M059J (cell line): Measurements from ENCODE around the gene NSMCE1. TPM values are rescaled to one million over a fixed set of nuclear protein-coding genes. Genes with fewer than 3 reads are reported as not detected.

Experiments used
- DNase-seq: peaks from one replicate; pipeline ENCODE4 v3.0.0-alpha.2; 2012; ENCODE audit warnings: low read depth
- total RNA-seq: library from RNA; depleted of rRNA; stranded (reverse); fragments of >200 nt; shearing (Covaris generic); gene quantifications from 2 replicates; pipeline ENCODE4 v1.2.3, GENCODE V29; 2014

NSMCE1 gene
- total RNA-seq, 1 experiment from 2014 or later = 46.3 TPM

DNA sequence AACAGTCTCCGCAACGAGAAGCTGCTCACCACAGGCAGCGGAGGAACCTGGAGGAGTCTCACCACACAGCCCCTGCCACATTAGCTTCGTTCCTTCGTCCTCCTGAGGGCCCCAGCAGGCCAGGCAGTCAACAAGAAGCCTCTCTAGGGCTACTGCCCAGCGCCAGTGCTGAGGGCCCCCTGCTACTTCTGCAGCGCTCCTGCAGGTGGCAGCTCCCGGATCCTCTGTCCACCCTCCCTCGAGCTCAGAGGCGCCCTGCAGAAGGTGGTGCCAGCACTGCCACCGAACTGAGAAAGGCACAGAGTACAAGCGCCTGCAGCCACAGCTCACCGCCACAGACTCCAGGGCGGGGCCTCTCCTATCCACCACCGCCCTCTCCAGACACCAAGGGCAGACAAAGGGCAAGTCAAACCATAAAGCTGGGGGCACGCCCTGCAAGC is 38.0 kb downstream of the NSMCE1 start:
- DNase-seq = no peak

DNA sequence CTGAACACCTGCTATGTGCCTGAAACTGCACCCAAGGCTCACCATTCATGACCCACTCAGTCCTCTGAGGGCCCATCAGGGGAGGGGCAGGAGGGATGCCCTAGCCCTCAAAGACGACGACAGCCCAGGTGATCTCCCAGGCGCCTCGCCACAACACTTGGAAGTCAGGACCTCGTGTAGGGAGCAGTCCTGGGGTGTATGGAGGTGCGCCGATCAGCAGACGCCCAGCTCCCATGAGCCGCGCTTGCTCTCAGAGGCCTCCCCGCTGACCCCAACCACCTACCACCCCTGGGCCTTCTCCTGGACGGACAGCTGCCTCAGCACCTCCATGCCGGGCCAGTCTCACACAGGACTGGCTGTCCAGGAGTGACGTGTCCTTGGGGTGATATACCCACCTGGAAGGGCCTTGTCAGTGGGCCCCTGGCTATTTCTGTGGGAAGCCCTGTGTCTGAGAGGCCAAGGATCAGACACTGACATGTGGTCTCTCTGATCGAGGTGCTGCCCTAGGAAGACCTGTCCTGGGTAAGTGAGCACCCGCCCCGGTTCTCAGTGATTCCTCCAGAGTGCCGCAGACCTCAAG is 38.6 kb downstream of the NSMCE1 start:
- no peak for DNase-seq

DNA sequence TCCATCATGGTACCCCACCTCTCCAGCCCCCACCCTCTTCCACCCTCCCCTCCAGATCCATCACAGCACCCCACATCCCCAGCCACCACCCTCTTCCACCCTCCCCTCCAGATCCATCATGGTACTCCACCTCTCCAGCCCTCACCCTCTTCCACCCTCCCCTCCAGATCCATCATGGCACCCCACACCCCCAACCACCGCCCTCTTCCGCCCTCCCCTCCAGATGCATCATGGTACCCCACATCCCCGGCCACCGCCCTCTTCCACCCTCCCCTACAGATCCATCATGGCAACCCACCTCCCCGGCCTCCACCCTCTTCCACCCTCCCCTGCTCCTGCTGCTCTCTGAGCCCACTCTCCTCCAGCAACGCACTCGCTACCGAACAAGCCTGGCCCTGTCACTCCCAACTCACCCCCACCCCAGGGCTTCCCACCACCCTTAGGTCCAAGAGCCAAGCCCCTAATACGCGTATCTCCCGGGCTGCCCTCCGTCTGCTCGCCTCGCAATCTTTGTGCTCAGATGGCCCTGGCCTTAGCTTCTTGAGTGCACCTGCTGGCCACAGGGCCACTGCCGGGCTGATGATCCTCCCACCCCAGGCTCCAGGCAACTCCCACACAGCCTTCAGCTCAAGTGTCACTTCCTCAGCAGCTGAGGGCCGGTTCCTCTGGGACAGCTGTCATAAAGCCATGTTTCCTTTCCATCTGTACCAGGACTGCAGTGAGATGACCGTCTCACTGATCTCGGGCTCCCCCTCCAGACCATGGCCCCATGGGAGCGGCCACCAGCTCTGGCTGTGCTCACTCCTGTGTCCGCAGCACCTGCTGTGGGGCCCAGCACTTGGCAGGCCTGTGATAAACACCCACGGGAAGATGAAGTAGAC is 39.7 kb downstream of the NSMCE1 start:
- no peak for DNase-seq

DNA sequence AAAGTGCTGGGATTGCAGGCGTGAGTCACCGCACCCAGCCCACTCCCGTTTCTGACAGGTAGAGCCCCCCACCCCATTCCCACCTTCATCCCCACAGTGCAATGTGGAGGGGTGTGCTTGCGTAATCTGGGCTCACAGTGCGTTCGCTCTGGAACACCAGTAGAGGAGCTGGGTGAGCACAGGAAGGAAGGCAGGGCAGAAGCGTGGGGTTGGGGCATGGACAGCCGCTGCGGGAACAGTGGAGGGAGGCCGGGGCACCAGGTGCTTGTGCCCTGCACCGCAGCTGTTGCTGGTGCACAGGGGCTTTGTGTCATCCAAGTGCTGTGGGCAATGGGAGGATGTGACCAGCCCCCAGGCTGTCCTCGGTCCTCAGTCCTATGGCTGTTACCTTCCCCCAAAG is 40.5 kb downstream of the NSMCE1 start:
- no peak for DNase-seq

DNA sequence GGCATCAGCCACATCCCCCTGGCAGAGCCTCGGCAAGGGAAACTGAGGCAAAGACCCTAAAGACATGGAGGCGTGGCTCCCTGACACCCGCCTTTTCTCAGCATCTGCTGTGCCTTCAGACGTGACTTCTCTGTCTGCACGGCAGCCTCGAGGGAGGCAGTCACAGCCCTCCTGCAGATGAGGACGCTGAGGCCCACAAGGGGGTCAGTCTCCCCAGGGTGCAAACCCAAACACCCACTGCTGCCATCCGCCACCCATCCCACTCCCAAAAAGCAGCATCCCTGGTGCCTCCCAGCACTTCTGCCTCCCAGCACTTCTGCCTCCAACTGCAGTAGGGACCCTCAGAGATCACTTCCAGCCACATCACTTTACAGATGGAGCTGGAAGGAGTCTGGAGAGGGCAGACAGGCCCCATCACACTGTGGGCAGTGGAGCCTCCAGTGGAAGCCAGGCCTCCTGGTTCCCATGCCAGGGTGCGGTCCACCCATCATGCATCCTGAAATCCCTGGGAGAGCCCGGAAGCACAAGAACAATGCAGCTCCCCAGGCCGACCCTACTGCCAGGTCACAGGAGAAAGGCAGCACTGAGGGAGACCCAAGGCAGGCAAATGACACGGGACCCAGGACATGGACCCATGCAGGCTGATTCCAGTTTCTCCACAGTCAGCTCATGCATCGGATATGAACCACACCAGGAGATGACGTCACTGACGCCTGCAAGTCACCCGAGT is 41.4 kb downstream of the NSMCE1 start:
- DNase-seq = no peak

DNA sequence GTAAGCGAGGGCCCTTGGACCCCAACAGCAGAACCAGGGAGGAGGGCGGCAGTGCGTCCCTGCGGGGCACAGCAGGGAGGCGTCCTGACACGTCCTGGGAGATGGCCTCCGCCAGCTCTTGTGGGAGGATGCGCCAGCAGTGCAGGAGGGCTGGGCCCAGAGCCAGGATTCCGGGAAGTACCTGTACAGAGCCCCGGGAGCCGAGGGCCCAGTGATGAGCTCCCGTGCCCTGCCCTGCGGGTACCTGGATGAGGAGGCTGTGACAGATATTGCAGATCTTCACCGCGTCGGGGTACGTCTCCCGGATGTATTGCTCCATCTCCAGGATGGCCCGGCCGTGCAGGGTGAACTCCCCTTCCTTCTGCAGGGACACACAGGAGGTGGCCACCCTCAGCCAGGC is 42.1 kb downstream of the NSMCE1 start:
- no peak for DNase-seq

DNA sequence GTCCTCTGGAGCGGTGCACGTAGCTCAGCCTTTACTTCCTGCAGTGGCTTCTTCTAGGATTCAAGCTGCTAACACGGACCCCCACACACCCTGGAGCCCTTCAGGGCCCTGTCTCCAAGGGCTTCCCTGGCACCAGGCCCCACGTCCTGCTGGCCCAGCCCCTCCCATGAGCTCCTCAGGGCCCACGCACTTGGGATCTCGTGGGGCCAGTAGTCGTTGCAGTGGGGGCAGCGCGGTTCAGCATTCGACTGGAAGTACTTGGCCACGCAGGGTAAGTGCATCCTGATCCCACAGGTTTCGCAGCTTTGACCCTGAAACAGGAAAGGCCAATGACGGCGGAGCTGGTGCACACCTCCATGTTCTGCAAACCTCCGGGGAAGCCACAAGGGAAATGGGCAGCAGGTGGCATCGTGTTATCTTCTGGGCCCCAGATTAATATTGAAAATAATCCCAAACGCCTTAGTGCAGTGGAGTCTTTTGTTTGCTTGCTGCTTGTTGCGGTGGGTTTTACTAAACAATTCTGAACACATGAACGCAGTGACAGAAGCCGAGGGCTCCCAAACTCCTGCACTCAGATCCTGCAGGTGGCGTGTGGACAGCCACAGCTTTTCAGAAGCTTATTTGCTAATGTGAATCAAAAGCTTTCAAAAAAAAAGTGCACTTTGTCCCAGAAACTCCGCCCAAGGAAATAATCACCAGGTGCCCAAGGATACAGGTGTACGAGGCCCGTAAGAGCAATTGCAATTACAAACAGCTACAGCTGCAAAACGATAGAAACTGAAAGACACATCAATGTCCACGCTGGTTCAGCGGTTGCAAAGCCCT is 42.8 kb downstream of the NSMCE1 start:
- DNase-seq = no peak

DNA sequence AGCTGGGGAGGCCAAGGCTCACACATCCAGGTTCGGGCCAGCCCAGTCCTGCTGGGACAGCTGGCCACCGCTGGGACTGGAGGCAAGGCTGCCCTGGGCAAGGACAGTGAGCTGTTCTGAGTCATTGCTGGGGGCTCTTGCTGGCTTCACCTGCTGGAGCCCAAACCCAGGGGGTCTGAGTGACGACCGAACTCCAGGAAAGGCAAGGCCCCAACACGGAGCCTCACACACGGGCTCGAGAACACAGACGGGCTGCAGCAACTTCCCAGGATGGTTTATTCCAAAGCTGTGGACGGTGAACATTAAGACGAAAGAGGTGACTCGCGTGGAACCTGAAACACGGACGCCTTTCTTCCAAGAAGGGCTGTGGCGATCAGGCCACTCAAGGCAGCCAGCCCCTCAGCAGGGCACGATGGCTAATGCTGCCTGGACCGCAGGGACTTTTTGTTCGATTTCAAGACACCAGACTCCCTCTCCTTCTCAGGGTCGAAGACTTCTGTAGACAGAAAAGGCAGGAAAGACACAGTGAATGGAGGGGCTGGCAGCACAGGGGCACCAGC is 43.8 kb downstream of the NSMCE1 start:
- DNase-seq = no peak

DNA sequence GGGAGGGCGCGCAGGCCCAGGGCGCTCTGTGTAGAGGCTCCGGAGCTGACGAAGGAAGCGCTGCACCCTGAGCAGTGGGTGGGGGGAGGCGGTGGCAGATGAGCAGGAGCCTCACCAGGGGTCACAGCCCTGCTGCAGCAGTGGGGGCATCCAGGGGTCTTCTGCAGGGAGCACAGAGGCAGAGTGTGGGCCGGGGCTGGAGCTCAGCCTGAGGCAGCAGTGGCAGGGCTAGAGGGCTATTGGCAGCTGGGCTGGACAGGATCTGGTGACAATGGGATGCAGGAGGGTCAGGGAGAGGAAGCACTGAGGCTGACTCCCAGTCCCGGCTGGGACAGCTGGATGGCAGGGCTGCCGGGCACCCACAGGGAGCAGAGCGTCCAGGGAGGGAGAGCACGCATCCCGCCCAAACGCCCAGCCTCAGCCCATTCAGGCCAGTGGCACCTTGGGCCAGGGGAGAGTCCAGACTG is 44.3 kb downstream of the NSMCE1 start:
- DNase-seq = no peak

DNA sequence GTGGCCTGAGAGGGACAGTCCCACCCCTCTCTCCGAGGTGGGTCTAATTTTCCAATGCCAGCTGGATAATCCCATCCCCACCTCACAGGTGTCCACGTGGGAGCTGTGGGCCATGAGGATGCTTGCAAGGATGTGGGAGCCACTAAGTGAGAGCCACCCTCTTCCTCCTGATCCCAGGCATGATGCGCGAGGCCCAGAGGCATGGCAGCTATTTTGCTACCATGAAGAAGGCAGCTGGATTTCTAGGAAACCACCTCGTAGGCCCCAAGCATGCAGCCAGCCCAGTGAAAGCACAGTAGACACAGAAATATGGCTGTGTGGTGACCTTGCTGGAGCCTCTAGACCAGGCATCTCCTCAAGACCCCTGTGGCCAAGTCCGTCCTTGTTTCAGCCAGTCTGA is 44.9 kb downstream of the NSMCE1 start:
- no peak for DNase-seq

DNA sequence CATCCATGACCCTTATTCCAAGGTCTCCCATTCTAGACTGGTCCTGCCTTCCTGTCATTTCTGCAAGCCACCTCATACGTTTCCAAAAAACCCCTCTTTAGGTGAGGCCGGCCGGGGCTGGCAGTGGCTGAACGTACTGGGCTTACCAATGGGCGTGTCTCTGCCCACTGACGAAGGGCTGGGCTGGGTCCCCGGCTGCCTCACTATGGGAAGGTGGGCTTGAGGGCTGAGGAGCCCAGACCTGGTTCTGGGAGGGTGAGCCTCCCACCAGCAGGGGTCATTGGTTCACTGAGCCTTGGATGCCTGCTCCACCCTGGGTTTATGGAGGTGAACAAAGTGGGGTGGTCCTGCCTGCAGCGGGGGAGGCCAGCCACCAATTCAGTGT is 45.4 kb downstream of the NSMCE1 start:
- DNase-seq = no peak

DNA sequence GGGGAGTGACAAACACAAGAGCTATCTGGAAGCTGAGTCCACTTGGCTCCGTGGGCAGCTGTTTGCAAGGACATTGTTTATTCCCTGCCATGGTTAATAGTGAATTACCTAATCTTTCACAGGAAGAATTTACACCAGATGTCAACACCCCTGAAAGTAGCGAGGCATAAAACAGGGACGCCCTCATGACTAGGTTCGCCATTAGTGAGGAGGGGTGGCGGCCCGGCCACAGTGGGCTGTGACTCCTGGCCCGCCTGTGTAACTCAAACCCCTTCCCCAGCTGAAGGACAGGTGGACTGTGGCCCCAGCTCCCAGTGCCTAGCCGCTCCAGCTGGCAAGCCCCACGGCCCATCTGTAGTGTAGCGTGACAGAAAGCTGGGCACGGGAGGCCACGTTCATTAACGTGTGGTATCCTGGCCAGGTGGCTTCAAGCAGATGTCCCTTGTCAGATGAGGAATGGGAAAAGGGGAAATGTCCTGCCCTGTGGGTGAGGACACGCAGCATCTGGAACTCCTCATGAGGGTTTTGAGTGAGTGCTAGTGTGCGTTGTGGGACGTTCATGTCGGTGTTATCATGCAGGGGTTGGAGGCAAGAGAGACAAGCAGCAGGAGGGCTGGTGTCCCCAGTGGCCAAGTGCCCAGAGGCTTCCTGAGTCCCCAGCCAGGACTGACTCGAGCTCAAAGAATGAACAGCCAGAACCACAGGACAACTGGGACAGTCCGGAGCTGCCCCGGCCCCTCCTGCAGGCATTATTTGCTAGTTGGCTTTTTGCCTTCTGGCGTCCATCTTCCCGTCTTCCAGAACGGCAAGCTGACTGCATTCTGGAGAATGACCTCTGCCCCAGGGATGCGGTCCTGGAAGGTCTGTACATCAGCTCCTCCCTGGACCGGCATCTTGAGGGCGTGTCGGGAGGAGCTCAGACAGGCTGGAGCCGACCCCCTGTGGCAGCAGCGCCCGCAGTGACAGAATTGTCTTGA is 46.0 kb downstream of the NSMCE1 start:
- DNase-seq = peak; percentile 68

DNA sequence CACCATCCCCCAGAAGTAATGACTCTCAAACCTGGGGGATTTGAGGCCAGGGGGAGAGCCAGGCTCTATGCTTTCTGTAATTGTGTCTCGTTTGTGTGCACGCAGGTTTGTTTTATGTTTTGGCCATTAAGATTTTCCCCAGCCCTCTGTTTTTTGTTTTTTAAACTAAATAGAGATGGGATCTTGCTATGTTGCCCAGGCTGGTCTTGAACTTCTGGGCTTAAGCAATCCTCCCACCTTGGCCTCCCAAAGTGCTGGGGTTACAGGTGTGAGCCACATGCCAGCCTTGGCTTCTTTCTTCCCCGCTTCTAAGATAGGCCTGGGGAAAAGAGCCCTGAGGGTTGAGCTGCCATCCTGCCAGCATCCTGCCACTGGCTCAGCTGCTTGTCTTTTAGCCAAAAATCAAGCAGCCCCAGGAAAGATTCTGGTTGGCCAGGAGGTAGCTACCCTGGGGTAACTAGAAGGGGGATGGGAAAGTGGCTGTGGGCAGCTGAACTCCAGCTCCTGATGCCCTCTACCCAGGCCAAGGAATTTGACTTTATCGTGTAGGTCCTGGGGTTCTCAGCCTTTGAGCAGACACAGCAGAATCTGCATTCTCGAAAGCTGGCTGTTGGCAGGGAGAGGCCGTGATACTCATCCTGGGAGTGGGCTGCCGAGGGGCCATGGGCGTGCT is 46.9 kb downstream of the NSMCE1 start:
- DNase-seq = no peak

DNA sequence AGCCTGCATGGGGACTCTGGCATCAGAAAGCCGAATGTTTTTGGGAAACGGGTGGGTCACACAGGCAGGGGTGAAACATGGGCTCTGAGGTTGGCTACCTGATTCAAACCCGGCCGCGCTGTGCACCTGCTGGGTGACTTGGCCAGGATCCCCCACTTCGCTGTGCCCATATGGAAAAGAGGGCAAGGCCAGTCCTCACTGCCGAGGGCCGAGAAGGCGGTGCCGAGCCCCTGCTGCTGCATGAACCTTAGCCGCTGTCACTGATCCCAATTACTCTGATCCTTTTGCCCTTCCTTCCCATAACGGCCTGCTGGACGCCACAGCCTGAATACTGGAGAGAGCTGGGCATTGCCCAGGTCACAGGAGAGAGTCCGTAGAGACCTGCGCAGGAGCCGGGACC is 47.6 kb downstream of the NSMCE1 start:
- DNase-seq = no peak

DNA sequence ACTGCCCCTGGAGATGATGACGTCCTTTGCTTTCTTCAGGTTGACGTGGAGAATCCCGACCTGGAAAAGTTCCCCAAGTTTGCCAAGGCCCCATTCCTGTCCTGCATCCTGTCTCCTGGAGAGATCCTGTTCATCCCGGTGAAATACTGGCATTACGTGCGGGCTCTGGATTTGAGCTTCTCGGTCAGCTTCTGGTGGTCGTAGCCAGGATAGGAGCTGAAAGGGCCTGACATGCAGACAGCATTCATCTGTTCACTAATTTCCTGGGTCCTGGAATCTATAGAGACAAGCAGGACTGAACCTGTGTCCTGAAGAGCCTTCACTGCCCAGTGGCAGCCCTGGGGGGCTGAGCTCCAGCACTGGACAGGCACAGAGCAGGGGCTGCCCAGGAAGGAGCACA is 48.0 kb downstream of the NSMCE1 start:
- DNase-seq = no peak

DNA sequence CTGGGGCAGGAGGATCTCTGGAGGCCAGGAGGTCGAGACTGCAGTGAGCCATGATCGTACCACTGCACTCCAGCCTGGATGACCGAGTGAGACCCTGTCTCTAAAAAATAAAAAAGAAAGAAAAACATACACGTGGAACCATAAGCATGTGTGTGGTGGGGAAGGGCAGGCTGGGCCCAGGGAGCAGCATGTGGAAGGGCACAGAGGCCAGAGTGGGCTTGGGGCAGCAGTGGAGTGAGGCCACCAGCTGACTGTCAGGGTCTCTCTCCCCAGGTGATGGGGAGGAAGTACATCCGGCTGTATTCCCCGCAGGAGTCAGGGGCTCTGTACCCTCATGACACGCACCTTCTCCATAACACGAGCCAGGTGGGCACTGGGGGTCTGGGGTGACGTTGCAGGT is 48.5 kb downstream of the NSMCE1 start:
- DNase-seq = no peak

DNA sequence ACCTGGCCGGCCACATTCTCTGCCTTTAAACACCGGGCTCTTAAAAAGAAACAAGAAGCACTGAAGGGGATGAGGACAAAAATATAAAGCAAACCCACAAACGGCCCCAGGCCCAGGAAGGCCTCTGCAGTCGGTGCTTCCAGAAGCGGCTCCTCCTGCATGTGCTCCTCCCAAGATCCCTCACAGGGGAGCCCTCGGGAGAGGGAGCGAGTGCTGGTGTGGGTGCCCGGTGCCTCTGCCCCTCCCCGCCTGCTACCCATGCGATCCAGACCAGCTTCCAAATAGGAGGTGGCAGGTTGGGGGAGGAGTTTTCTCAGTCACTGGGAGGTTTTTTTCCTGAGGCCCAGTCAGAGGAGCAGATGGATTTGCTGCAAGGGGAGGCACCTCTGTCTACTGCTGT is 49.4 kb downstream of the NSMCE1 start:
- DNase-seq = no peak

DNA sequence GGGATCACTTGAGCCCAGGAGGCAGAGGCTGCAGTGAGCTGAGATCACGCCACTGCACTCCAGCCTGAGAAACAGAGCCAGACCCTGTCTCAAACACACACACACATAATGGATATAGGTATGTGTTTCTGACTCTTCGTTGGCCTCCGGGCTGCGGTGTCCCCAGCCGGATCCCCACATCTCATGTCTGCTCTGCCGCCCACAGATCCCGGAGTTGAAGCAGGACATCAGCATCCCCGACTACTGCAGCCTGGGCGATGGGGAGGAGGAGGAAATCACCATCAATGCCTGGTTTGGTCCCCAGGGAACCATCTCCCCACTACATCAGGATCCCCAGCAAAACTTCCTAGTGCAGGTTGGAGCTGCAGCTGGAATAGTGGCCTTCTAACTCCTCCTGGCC is 49.8 kb downstream of the NSMCE1 start:
- no peak for DNase-seq

DNA sequence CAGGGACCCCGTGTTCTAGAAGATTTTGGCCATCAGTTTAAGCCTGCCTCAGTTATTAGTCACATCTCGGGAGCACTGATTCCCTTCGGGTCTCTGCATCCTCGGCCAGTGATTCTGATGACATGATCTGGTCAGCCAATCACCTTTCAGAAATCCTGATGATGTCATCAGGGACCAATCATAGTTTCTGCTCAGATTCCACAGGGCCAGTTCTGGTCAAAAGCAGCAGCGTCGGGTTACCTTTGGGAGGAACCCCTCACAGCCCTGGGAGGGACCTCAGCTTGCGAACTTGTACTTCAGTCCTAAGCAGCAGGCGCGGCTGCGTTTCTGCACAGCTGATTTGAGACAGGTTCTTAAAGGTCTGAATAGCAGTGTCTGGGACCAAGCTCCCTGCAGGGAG is 51.3 kb downstream of the NSMCE1 start:
- no peak for DNase-seq
